Measurements from ENCODE around the gene XIRP1.

XIRP1 gene

DNA sequence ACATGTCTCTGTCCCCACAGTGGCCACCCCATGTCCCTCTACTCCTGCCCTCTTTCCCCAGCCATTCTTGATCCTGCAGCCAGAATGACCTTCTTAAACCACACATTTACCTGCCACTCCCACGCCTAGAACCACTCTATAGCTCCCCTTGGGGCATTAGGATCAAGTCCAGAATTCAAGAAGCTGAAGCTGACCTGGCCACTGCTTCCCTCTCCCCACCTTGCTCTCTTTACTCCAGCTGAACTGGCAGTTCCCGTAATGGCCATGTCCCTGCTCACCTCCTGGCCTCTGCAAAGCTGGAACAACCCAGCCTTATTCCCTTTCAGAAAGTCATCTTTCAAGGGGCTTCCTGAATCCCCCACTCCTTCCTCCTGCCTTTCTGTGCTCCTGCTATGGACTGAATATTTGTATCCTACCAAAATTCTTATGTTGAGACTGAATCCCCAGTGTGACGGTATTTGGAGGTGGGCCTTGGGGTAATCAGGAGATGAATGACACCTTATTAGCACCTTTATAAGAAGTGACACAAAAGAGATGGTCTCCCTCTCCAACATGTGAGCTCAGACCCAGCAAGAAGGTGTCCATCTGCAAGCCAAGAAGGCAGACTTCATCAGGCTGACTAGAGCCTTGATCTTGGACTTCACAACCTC, 42.8 kb downstream of the XIRP1 start:
- TF ChIP-seq, protein P1, sequence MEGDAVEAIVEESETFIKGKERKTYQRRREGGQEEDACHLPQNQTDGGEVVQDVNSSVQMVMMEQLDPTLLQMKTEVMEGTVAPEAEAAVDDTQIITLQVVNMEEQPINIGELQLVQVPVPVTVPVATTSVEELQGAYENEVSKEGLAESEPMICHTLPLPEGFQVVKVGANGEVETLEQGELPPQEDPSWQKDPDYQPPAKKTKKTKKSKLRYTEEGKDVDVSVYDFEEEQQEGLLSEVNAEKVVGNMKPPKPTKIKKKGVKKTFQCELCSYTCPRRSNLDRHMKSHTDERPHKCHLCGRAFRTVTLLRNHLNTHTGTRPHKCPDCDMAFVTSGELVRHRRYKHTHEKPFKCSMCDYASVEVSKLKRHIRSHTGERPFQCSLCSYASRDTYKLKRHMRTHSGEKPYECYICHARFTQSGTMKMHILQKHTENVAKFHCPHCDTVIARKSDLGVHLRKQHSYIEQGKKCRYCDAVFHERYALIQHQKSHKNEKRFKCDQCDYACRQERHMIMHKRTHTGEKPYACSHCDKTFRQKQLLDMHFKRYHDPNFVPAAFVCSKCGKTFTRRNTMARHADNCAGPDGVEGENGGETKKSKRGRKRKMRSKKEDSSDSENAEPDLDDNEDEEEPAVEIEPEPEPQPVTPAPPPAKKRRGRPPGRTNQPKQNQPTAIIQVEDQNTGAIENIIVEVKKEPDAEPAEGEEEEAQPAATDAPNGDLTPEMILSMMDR (IDR thresholded peaks at IDR 0.05; ENCODE audit: low read depth, low read length): no peak
- DNase-seq (ENCODE audit: low read depth, low spot score): no peak
- H3K4me3 ChIP-seq (ENCODE audit: low read depth, low read length): no peak overlapping the region
- in situ Hi-C loops (cut with HindIII; ENCODE audit: low sequenced_read_pairs): no loop called here

- in situ Hi-C loops (cut with HindIII; ENCODE audit: low sequenced_read_pairs): no loop called here
- DNase-seq (ENCODE audit: low read depth, low spot score): no peak
- TF ChIP-seq, protein P1 (IDR thresholded peaks at IDR 0.05; ENCODE audit: low read depth, low read length): no peak
- no peak overlapping the region for H3K4me3 ChIP-seq (ENCODE audit: low read depth, low read length)
These were observed 43.3 kb downstream of the XIRP1 start for GRCh38 chr3:39149059-39149455.

- in situ Hi-C loops (cut with HindIII; ENCODE audit: low sequenced_read_pairs): no loop called here
- no peak for DNase-seq (ENCODE audit: low read depth, low spot score)
- H3K4me3 ChIP-seq (ENCODE audit: low read depth, low read length): no peak overlapping the region
- TF ChIP-seq, protein P1 (IDR thresholded peaks at IDR 0.05; ENCODE audit: low read depth, low read length): no peak
These were observed 43.8 kb downstream of the XIRP1 start for GRCh38 chr3:39148435-39149058.

DNA sequence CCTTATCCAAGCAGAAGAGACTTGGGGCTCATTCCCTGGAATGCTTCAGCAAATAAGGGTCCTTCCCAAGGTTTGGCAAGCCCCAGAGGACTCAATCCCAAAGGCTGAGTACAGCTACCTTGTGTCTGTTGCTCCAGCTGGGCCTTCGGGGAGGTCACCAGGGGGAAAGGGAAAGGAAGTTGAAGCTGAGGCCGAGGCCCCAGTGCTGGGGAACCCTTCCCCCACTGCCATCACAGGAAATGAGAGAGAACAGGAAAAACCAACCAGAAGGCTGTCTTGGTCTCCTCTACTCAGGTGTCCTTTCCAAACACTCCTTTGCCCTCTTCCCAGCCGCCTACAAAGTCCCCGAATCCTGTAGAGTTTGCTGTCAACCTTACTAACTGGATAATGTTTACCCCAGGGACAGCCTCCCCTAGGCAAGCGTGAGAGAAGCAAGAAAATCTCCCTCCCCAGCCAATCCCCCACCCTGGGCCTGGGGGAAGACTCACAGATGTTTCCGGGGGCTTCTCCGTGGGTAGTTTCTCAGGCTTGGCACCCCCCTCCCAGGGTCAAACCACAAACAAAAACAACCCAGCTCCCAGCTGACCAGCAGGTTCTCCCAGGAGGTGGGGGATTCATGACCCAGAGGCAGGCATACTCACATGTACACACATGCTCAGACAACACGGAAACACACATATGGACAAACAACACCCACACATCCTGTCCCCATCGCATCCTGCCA, 44.5 kb downstream of the XIRP1 start:
- in situ Hi-C loops (cut with HindIII; ENCODE audit: low sequenced_read_pairs): no loop called here
- DNase-seq (ENCODE audit: low read depth, low spot score): peak; percentile 74
- TF ChIP-seq, protein P1 (IDR thresholded peaks at IDR 0.05; ENCODE audit: low read depth, low read length): no peak
- H3K4me3 ChIP-seq (ENCODE audit: low read depth, low read length): no peak overlapping the region

GRCh38 chr3:39146611-39147591, 45.5 kb downstream of the XIRP1 start:
- H3K4me3 ChIP-seq (ENCODE audit: low read depth, low read length): no peak overlapping the region
- peak; percentile 97 for DNase-seq (ENCODE audit: low read depth, low spot score)
- TF ChIP-seq, protein P1 (IDR thresholded peaks at IDR 0.05; ENCODE audit: low read depth, low read length): peak; percentile 10
- in situ Hi-C loops (cut with HindIII; ENCODE audit: low sequenced_read_pairs): no loop called here

- no peak overlapping the region for H3K4me3 ChIP-seq (ENCODE audit: low read depth, low read length)
- in situ Hi-C loops (cut with HindIII; ENCODE audit: low sequenced_read_pairs): no loop called here
- TF ChIP-seq, protein P1 (IDR thresholded peaks at IDR 0.05; ENCODE audit: low read depth, low read length): no peak
- DNase-seq (ENCODE audit: low read depth, low spot score): no peak
These were observed 46.3 kb downstream of the XIRP1 start for GRCh38 chr3:39146083-39146501.
